ENCODE results near the gene MYO3B.

DNA sequence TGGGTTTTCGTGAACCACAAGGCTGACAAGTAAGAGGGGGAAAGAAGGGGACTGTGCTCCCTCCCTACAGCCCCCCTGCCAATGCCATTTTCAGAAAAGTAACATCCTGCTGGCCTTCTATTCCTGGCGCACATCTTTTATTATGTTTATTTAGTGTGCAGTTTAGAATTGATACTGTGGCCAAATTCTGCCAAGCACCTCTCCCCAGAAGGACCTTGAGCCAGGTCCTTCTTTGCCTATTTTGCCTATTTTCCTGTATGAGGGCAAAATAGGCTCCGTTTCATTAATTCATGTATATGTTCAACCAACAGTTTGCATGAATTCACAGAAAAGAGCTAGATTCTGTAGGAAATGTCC is 136.0 kb downstream of the MYO3B start:
- TF ChIP-seq EZH2 (IDR thresholded peaks at IDR 0.05) (no peak), POLR2AphosphoS5 (IDR thresholded peaks at IDR 0.05; ENCODE audit: borderline replicate concordance, low read depth, low read length) (no peak)
